Left renal cortex interstitium (tissue), 4 donors: ENCODE results near the gene PLEKHB1. TPM values are rescaled to one million over a fixed set of nuclear protein-coding genes. Genes with fewer than 3 reads are reported as not detected.
A peak's percentile ranks its signal among the peaks of the same experiment; 100 is the strongest.

ENCODE experiments used
- DNase-seq, 4 donors: peaks; one replicate each; pipeline ENCODE4 v3.0.0-alpha.2; 2013; ENCODE audit warnings: low read depth in 4 of 4, low spot score in 2 of 4, missing footprints in 1 of 4
- polyA plus RNA-seq, 4 donors: library from polyadenylated mRNA; unstranded; fragments of 120-200 nt; gene quantifications; one replicate each; pipeline ENCODE4 v1.2.1, GENCODE V29; 2013; ENCODE audit not compliant: insufficient read length in 4 of 4

PLEKHB1 gene
- polyA plus RNA-seq, 4 donors: 12.7 to 18.9 (median 17.3) TPM

DNA sequence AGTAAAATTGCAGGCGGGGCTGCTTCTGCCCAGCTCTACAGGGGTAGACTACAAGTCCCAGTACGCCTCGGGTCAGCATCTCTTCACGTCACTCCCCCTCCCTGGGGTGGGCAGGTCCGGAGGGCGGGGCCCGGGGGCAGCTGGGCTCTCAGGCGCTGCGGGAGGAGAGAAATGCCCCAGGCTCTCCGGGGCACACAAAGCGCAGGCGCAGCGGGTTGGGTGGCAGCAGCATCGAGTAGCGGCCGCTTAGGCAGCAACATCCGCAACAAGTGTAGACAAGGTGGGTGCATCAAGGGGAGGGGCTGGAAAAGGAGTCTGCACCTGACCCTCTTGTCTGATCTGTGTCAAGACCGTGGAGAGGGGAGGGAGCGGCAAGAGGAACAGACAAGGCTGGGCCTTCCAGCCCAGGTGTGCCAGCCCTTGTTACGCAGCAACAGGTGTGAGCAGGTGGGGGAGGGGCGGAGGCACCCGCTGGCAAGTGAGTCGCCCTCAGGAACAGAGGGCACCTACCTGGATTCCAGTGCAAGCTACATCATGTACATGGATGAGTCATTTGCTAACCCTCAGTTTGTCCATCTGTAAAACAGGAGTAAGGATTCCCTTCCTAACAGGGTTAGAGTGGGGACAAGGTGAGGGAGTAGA lies 1.2 kb downstream of the PLEKHB1 start:
- peak in 3 of 4 donors; percentile 50 to 71 (median 51) for DNase-seq

GRCh38 chr11:73648121-73648520 lies 1.7 kb downstream of the PLEKHB1 start:
- DNase-seq: no peak

DNA sequence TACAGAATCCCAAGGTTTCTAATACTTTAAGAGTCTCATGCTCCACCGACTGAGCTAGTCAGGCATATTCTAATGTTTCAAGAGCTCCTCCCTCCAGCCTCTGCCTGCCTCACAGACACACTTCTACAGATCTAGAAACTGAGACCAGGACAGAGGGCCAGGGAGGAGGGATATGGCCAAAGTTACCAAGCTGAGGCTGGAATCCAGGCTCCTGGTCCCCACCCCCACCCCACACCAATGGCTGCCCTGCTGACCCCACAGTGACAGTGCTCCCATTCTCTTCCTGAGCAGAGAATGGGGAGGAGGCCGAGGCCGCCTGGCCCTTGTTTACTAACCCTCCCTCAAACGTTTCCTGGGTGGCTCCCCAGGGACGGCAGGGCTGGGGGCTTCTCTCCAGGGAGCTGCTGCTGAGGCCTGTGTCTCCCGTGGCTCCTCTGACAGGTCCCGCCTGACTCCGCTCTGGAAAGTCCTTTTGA lies 2.2 kb downstream of the PLEKHB1 start:
- no peak for DNase-seq

DNA sequence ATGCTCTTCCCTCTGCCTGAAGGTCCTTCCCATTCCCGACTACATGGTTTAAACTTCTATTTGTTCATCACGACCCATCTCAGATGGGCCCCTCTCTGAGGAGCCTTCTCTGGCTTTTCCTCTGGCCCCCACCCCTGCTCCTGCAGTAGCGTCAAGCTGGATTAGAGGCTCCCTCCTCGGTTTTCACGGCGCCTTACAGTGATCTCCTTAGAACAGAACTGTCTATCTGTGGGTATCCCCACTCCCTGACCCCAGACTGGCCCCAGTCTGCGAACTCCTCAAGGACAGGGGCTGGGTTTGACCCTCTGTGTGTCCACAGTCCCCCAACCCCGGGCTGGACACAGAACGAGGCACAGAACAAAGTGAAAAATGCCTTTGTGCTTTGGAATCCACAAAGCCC lies 2.8 kb downstream of the PLEKHB1 start:
- DNase-seq: no peak

- no peak for DNase-seq
Measured at GRCh38 chr11:73650400-73650799, 4.0 kb downstream of the PLEKHB1 start.

DNA sequence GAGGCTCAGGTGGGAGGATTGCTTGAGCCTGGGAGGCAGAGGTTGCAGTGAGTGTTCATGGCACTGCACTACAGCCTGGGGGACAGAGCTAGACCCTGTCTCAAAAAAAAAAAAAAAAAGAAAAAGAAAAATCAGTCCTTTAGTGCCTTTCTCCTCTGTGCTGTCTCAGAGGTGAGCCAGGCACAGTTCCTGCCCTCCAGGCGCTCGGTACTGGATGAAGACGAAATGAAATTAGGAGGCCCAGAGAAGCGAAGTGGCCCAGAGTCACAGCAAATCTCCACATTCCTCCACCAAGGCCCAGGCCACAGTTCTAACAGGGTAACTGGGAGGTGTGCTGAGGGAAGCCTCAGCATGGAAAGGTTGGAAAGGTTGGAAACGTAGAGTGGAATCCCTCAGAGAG lies 4.9 kb downstream of the PLEKHB1 start:
- no peak for DNase-seq

- no peak for DNase-seq
Measured at GRCh38 chr11:73651661-73652045, 5.3 kb downstream of the PLEKHB1 start.

DNA sequence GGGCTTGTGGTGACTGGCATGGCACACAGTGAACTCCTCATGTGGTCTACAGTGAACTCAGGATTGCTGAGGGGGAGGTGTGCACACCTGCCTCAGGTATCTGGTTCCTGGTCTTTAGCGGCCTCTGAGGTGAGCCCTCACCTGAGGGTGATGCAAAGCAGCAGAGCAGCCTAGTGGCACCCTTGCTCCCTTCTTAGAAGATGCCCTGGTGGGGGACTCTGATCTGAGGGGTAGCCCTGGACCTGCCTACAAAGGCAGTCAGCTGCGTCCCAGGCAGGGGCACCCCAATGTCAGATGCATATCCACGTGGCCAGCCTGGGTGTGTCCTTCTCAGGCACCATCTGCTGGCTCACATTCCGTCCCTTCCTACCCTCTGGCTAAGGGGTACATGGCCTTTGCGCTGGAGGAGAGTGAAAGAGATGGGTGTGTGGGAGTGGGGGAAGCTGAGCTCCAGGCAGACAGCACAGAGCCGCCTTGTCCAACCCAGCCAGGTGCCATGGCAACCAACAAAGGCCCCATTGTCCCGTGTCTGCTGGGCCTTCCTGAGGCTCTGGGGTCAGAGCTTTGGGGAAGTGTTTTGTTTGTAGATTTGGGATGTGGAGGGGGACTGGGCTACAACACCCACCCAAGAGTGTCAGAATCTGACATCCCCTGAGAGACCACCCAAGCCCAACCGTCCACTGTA lies 5.8 kb downstream of the PLEKHB1 start:
- no peak for DNase-seq

DNA sequence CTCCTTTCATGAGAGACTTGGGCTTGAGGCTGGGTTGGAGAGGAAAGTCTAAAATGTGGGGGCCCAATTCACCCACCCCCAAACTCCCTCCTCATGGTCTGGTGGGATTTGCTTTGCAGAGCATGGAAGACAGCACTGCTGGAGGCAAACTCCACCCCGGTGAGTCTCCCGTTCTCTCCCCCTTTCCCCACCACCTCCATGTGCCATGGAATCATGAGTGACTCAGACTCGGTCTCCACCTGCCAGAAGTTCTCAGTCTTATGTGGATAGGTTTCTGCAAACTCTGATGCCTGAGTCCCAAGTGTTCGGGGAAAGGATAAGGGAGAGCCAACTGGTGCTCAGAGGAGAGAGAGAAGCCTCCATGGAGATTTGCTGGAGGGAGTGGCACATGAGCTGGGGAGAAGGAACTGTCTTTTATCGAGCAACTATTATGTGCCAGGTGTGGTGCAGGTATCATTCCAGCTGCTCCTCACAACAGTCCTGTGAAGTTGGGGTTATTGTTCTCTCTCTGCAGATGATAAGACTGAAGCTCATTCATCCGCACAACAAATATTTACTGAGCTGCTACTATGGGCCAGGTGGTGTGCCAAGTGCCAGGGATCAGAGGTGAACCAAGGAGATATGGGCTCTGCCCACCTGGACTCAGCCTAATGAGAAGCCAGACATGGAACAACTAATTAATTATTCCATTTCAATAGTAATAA lies 6.6 kb downstream of the PLEKHB1 start:
- DNase-seq: no peak

DNA sequence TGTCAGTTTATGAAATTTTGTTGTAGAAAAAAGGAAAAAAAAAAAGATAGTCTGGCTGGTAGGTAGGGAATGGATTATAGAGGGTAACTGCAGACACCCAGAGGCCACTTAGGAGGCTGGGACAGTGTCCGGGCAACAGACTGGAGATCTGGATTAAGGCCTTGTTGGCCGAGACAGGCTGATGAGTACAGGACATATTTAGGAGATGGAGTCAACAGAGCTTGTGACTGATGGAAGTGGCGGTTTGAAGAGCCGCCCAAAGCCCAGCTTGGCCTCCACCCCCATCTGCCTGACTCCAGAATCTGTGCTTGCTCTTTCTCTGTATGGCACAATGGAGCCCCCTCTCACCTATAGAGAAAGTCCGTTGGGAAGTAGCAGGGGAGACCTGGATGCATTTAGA lies 7.6 kb downstream of the PLEKHB1 start:
- no peak for DNase-seq

GRCh38 chr11:73654482-73655021 lies 8.2 kb downstream of the PLEKHB1 start:
- DNase-seq: no peak

GRCh38 chr11:73655686-73656085 lies 9.3 kb downstream of the PLEKHB1 start:
- DNase-seq: no peak

GRCh38 chr11:73656985-73657384 lies 10.6 kb downstream of the PLEKHB1 start:
- DNase-seq: no peak

- no peak for DNase-seq
Measured at GRCh38 chr11:73659961-73660360, 13.6 kb downstream of the PLEKHB1 start.

- no peak for DNase-seq
Measured at GRCh38 chr11:73660497-73661034, 14.2 kb downstream of the PLEKHB1 start.

DNA sequence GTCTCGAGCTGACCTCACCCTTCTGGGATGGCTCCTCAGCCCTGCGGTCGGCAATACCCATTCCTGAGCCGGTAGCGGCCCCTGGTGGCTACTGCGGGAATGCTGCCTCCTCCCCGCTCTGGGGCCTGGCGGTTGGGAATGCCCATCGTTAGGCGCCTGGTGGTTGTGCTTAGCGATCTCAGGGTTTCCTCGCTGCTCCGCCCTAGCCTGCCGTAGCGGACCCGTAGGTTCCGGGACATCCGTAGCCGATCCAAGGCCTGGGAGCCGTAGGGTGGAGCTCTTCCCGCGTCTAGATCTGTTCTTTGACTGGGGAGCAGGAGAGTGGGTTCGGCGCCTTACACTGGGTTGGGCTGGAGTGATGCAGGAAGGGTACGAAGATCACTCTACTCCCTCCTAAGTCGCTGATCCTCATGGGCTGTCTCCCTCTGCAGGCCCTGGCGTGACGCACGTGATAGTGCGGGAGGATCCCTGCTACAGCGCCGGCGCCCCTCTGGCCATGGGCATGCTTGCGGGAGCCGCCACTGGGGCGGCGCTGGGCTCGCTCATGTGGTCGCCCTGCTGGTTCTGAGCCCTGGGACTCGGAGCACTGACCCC lies 14.8 kb downstream of the PLEKHB1 start:
- peak; percentile 75 to 90 (median 80) for DNase-seq

- no peak for DNase-seq
Measured at GRCh38 chr11:73662445-73663157, 16.2 kb downstream of the PLEKHB1 start.

DNA sequence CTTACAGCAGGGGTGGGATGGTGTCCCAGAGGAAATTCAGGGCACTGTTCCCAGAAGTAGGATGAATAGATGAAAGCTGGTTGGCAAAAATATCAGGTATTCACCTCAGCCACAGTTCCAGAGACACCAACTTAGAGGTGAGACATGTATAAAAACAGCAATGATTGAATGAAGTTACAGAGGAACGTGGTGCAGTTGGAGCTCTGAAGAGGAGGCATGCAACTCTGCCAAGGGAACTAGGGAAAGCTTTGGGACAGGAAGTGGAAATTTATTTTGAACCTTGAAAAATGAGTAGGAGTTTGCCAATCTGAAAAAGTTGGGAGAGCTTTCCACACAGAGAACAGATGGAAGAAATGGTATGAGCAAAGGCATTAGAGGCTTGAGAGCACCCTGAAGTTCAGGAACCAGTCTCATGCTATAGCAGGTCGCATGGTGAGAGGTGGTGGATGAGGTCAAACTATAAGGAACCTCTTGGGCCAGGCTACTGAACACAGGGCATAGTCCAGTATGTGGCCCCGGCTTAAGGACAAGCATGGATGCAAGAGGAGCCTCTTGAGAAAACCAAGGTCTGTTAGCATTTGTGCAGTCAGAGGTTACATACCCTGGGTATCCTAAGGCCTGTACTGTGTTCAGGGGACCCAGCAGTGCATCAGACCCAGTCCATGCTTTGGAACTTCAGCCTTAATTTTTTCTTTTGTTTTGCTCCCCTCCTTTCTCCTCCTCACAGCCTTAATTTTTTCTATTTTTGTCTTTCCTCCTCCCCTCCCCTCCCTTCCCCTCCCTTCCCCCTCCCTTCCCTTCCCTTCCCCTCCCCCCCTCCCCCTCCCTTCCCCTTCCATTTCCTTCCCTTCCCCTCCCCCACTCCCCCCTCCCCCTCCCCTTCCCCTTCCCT lies 17.5 kb downstream of the PLEKHB1 start:
- DNase-seq: no peak

DNA sequence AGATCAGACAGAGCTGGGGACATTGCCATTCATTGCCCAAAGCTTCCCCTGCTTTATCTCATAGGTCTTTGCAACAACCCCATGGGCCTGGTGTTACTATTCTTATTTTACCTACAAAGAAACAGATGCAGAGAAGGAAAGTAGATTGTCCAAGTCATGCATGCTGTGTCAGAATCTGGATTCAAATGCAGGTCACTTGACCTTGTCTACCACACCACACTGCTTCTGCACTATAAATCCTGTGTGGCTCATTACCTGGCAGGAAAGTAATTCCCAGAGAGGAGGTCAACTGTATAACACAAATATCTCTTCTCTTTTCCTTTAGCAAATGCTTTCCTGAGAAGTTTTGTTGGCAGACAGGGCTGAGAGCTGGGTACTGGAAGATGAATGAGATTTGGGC lies 18.5 kb downstream of the PLEKHB1 start:
- DNase-seq: no peak
